GM13977 (cell line): Measurements from ENCODE around the gene TBC1D12.
A peak's percentile ranks its signal among the peaks of the same experiment; 100 is the strongest.

Experiments
- DNase-seq: peaks from one replicate; pipeline ENCODE4 v3.0.0; 2012; ENCODE audit warnings: low spot score
- in situ Hi-C: fragments of 300-500 bp; cut with MboI; formaldehyde crosslinking; loops from one replicate; pipeline ENCODE4 v1.12.0; 2022; ENCODE audit warnings: low sequenced_read_pairs, low pct_unique_long_range_greater_than_20kb, mixed read lengths, inconsistent platforms; ENCODE audit not compliant: unreplicated experiment
- TF ChIP-seq, protein P1 (sequence below): IDR thresholded peaks from 2 replicates; pipeline ENCODE4 v1.5.1; 2012; ENCODE audit warnings: mild to moderate bottlenecking, control low read depth; ENCODE audit not compliant: insufficient read depth; ENCODE audit errors: extremely low read depth, missing control alignments

Gene TBC1D12

GRCh38 chr10:94402204-94402842 is at the start of gene TBC1D12:
TSS of gene TBC1D12 (plus strand) at chr10:94402541. CDS start at chr10:94402614, 73 bp downstream.
- in situ Hi-C loops: no loop called here
- DNase-seq: peak; percentile 93
- TF ChIP-seq, protein P1, sequence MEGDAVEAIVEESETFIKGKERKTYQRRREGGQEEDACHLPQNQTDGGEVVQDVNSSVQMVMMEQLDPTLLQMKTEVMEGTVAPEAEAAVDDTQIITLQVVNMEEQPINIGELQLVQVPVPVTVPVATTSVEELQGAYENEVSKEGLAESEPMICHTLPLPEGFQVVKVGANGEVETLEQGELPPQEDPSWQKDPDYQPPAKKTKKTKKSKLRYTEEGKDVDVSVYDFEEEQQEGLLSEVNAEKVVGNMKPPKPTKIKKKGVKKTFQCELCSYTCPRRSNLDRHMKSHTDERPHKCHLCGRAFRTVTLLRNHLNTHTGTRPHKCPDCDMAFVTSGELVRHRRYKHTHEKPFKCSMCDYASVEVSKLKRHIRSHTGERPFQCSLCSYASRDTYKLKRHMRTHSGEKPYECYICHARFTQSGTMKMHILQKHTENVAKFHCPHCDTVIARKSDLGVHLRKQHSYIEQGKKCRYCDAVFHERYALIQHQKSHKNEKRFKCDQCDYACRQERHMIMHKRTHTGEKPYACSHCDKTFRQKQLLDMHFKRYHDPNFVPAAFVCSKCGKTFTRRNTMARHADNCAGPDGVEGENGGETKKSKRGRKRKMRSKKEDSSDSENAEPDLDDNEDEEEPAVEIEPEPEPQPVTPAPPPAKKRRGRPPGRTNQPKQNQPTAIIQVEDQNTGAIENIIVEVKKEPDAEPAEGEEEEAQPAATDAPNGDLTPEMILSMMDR: no peak

DNA sequence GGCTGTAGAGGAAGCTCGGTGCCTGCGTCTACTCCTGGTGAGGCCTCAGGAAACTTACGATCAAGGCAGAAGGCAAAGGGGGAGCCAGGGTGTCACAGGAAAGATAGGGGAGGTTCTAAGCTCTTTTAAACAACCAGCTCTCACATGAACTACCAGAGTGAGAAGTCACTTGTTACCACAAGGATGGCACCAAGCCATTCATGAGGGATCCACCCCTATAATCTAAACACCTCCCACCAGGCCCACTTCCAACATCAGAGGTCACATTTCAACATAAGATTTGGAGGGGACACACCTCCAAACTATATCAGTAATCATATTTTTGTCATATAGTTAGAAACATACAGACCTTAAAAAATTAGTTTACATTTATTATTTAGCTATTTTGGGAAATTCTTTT is 49.0 kb upstream of the TBC1D12 start:
- no peak for DNase-seq
- TF ChIP-seq, protein P1: no peak
- in situ Hi-C loops: no loop called here

DNA sequence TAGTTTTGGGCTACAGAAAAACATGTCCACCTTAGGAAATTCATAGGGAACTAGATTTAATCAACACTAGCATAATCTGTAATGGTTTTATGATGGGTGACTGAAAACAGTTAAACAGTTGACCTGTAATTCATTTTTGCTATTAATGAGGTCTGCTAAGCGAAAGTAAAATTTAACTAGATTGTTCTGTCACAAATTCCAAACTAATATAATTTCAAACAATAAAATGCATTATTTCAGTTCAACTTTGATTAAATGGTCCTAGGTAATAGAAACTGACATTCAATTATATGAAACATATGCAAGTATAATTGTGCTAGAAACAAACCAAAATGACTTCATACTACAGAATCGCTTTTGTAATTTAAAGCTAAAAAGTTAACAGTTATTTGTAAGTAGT is 46.5 kb upstream of the TBC1D12 start:
- TF ChIP-seq, protein P1: no peak
- in situ Hi-C loops: no loop called here
- DNase-seq: no peak

DNA sequence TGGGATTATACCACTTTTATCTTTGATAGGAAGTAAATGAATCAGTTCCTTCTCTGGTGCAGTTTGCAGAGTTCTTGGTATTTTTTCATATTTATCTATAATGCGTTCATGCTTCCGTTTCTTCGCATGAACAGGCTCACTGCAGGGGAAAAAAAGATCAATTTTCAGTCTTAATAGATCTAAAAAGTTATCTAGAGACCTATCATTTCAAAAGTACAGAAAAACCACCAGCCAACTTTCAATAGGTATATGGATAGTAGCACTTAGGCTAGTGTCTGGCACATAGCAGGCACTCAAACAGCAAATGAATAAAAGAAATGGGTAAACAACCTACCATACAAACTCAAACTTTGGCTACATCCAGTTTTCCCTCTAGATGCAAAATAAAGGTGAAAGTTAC is 45.1 kb upstream of the TBC1D12 start:
- TF ChIP-seq, protein P1: no peak
- no peak for DNase-seq
- in situ Hi-C loops: no loop called here

DNA sequence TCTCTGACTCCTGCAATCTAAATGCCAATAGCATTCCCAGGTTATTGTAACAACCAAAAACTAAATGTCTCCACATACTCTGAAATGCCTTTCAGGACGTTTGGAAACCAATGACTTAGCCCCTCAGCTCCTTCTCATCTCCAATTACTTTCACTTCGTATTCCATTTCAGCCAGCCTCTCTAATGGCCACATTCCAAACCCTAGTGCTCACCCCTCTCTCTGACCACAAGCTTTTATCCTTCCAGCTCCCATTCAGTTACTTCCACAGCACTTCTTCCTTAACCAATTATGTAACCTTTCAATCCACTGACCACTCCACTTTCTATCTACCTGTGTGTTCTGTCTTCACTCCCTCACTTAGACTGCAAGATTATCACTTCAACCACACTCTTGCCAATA is 43.9 kb upstream of the TBC1D12 start:
- TF ChIP-seq, protein P1: no peak
- in situ Hi-C loops: no loop called here
- DNase-seq: no peak

GRCh38 chr10:94361171-94361794 is 41.1 kb upstream of the TBC1D12 start:
- TF ChIP-seq, protein P1: no peak
- in situ Hi-C loops: no loop called here
- no peak for DNase-seq
